H1 (cell line): ENCODE data around the gene DMXL1. TPM values are rescaled to one million over a fixed set of nuclear protein-coding genes. Genes with fewer than 3 reads are reported as not detected.

Experiments used
- CTCF ChIA-PET: fragments of 300-600 bp; sonication (Branson Sonifier 250); formaldehyde crosslinking; loops from one replicate; lab custom pipeline; 2021; ENCODE audit not compliant: partially characterized antibody; lab: Charles Lee
- POLR2A ChIA-PET: fragments of 300-600 bp; sonication (Branson Sonifier 250); formaldehyde crosslinking; loops from one replicate; lab custom pipeline; 2021; ENCODE audit warnings: inconsistent platforms; ENCODE audit not compliant: partially characterized antibody; lab: Charles Lee
- DNase-seq, 2 experiments: peaks; one replicate each; pipeline versions ENCODE4 v3.0.0 to v3.0.0-alpha.2; 2010 to 2022; ENCODE audit warnings: low spot score in 2 of 2, low read depth in 1 of 2, mixed read lengths in 1 of 2
- FAIRE-seq: peaks from 2 replicates; lab custom pipeline; 2011; peaks lifted over from hg19 to GRCh38; lab: Jason Lieb, UNC
- H2AFZ ChIP-seq: 2 replicates; pipeline ENCODE4 v1.8.1; 2012; ENCODE audit warnings: low read length, inconsistent platforms
- H2AK5ac ChIP-seq: 2 replicates; pipeline ENCODE4 v1.6.1; 2013; ENCODE audit warnings: low read depth, low read length
- H2BK120ac ChIP-seq: replicated peaks from 2 replicates; pipeline ENCODE3; 2013; ENCODE audit warnings: low read depth, low read length, inconsistent platforms
- H2BK12ac ChIP-seq: 2 replicates; pipeline ENCODE4 v1.6.1; 2013; ENCODE audit warnings: low read depth, low read length
- H2BK15ac ChIP-seq: 2 replicates; pipeline ENCODE4 v1.6.1; 2013; ENCODE audit warnings: low read length
- H2BK20ac ChIP-seq: 2 replicates; pipeline ENCODE4 v1.6.1; 2013; ENCODE audit warnings: low read length
- H2BK5ac ChIP-seq: 2 replicates; pipeline ENCODE4 v1.6.1; 2013; ENCODE audit warnings: low read depth, low read length
- H3K14ac ChIP-seq: 2 replicates; pipeline ENCODE4 v1.6.1; 2013; ENCODE audit warnings: inconsistent platforms; ENCODE audit not compliant: insufficient read length
- H3K18ac ChIP-seq: 2 replicates; pipeline ENCODE4 v1.6.1; 2013; ENCODE audit warnings: low read length; ENCODE audit errors: extremely low read depth
- H3K23ac ChIP-seq: 2 replicates; pipeline ENCODE4 v1.6.1; 2013; ENCODE audit warnings: inconsistent platforms; ENCODE audit not compliant: insufficient read length
- H3K23me2 ChIP-seq: 2 replicates; pipeline ENCODE4 v1.6.1; 2013; ENCODE audit warnings: low read depth, low read length
- H3K27ac ChIP-seq: 2 replicates; pipeline ENCODE4 v1.6.1; 2011; ENCODE audit warnings: low read depth, low read length, inconsistent platforms
- H3K27me3 ChIP-seq, 4 experiments: replicated peaks in 1 of 4; 1 replicate in 1 of 4; 2 replicates in 3 of 4; pipeline versions ENCODE4 v1.6.1 to v1.8.1; 2011 to 2013; ENCODE audit warnings: low read length in 3 of 4, mild to moderate bottlenecking in 3 of 4, inconsistent platforms in 2 of 4, mixed read lengths in 2 of 4, moderate library complexity in 1 of 4; ENCODE audit not compliant: control insufficient read depth in 3 of 4, insufficient read depth in 3 of 4; ENCODE audit errors: extremely low read depth in 1 of 4
- H3K36me3 ChIP-seq, 4 experiments: 2 replicates each; pipeline versions ENCODE4 v1.6.1 to v1.8.1; 2011 to 2013; ENCODE audit warnings: mild to moderate bottlenecking in 4 of 4, low read length in 3 of 4, moderate library complexity in 2 of 4, control low read depth in 1 of 4, inconsistent platforms in 1 of 4; ENCODE audit not compliant: insufficient read depth in 4 of 4, control insufficient read depth in 2 of 4
- H3K4ac ChIP-seq: replicated peaks from 2 replicates; pipeline ENCODE3; 2013; ENCODE audit warnings: low read length, low read depth, mixed read lengths, inconsistent platforms; ENCODE audit not compliant: insufficient read length
- H3K4me1 ChIP-seq, 4 experiments: replicated peaks in 1 of 4; 1 replicate in 1 of 4; 2 replicates in 3 of 4; pipeline versions ENCODE4 v1.6.1 to v1.8.1; 2011 to 2013; ENCODE audit warnings: low read length in 3 of 4, inconsistent platforms in 2 of 4, mixed read lengths in 1 of 4; ENCODE audit not compliant: insufficient read depth in 4 of 4, control insufficient read depth in 3 of 4
- H3K4me2 ChIP-seq, 2 experiments: 2 replicates each; pipeline versions ENCODE4 v1.6.1 to v1.8.1; 2011 to 2013; ENCODE audit warnings: low read depth in 2 of 2, low read length in 2 of 2, control low read depth in 1 of 2, inconsistent platforms in 1 of 2, mild to moderate bottlenecking in 1 of 2; ENCODE audit not compliant: insufficient read depth in 1 of 2
- H3K4me3 ChIP-seq, 4 experiments: fragments of 200-600, 300-600 bp in 1 of 4; sonication (generic), shearing (Covaris generic), sonication (Bioruptor Twin) in 1 of 4; 2 replicates each; pipeline versions ENCODE4 v1.5.1 to v1.8.1; 2011 to 2016; ENCODE audit warnings: low read length in 4 of 4, low read depth in 3 of 4, control low read depth in 2 of 4, inconsistent platforms in 2 of 4, mild to moderate bottlenecking in 2 of 4, mixed read lengths in 1 of 4, moderate library complexity in 1 of 4; ENCODE audit not compliant: insufficient read depth in 2 of 4; ENCODE audit errors: extremely low read depth in 1 of 4
- H3K56ac ChIP-seq: replicated peaks from 2 replicates; pipeline ENCODE3; 2013; ENCODE audit warnings: low read depth, mild to moderate bottlenecking, mixed read lengths, low read length, inconsistent platforms; ENCODE audit not compliant: insufficient read length
- H3K79me1 ChIP-seq: 2 replicates; pipeline ENCODE4 v1.6.1; 2013; ENCODE audit warnings: low read depth, low read length, control low read depth
- H3K79me2 ChIP-seq, 2 experiments: 2 replicates each; pipeline versions ENCODE4 v1.6.1 to v1.8.1; 2012 to 2013; ENCODE audit warnings: low read length in 2 of 2, mild to moderate bottlenecking in 2 of 2, inconsistent platforms in 1 of 2; ENCODE audit not compliant: insufficient read depth in 2 of 2, control insufficient read depth in 1 of 2
- H3K9ac ChIP-seq, 4 experiments: replicated peaks in 1 of 4; 1 replicate in 1 of 4; 2 replicates in 3 of 4; pipeline versions ENCODE4 v1.6.1 to v1.8.1; 2011 to 2013; ENCODE audit warnings: low read depth in 3 of 4, low read length in 3 of 4, control low read depth in 2 of 4, mild to moderate bottlenecking in 2 of 4, moderate library complexity in 2 of 4, inconsistent platforms in 1 of 4; ENCODE audit errors: extremely low read depth in 1 of 4
- H3K9me3 ChIP-seq, 2 experiments: 2 replicates each; pipeline versions ENCODE4 v1.6.1 to v1.8.1; 2012 to 2013; ENCODE audit warnings: mild to moderate bottlenecking in 2 of 2, moderate library complexity in 2 of 2, control low read depth in 1 of 2, inconsistent platforms in 1 of 2, low read depth in 1 of 2, low read length in 1 of 2, mixed read lengths in 1 of 2; ENCODE audit not compliant: insufficient read depth in 2 of 2
- H4K20me1 ChIP-seq, 2 experiments: replicated peaks in 1 of 2; 2 replicates each; pipeline versions ENCODE3 to v1.8.1; 2011 to 2013; ENCODE audit warnings: inconsistent platforms in 2 of 2, low read length in 2 of 2, mild to moderate bottlenecking in 1 of 2; ENCODE audit not compliant: insufficient read depth in 2 of 2, control insufficient read depth in 1 of 2
- H4K5ac ChIP-seq: 2 replicates; pipeline ENCODE4 v1.6.1; 2013; ENCODE audit warnings: low read length, low read depth, mixed read lengths, inconsistent platforms; ENCODE audit not compliant: insufficient read length
- H4K8ac ChIP-seq: 2 replicates; pipeline ENCODE4 v1.8.0; 2013; ENCODE audit warnings: mild to moderate bottlenecking, moderate library complexity, low read length, inconsistent platforms; ENCODE audit not compliant: insufficient read depth; ENCODE audit errors: extremely low read depth
- H4K91ac ChIP-seq: replicated peaks from 2 replicates; pipeline ENCODE3; 2013; ENCODE audit warnings: low read length, mixed read lengths, inconsistent platforms; ENCODE audit not compliant: insufficient read length
- ATF2 ChIP-seq: IDR thresholded peaks from 2 replicates; pipeline ENCODE4 v1.6.1; 2012; ENCODE audit warnings: low read length, inconsistent platforms
- CTCF ChIP-seq, 3 experiments: IDR thresholded peaks; 1 replicate in 2 of 3; 2 replicates in 1 of 3; pipeline versions ENCODE4 v1.5.1 to v1.6.1; 2011; ENCODE audit warnings: low read length in 3 of 3, mild to moderate bottlenecking in 3 of 3, inconsistent platforms in 2 of 3, low read depth in 1 of 3, moderate library complexity in 1 of 3; ENCODE audit not compliant: insufficient read depth in 1 of 3; ENCODE audit errors: control extremely low read depth in 1 of 3
- JUN ChIP-seq: IDR thresholded peaks from 2 replicates; pipeline ENCODE4 v1.6.1; 2011; ENCODE audit warnings: low read depth, mild to moderate bottlenecking, improper control_type of control experiment, low read length
- KDM4A ChIP-seq: IDR thresholded peaks from one replicate; pipeline ENCODE4 v1.7.1; 2012; ENCODE audit warnings: low read depth, mild to moderate bottlenecking, moderate library complexity, low read length, inconsistent platforms; ENCODE audit not compliant: severe bottlenecking
- MAFK ChIP-seq: IDR thresholded peaks from 2 replicates; pipeline ENCODE4 v1.6.1; 2012; ENCODE audit warnings: low read depth, mild to moderate bottlenecking, improper control_type of control experiment, low read length
- MAX ChIP-seq: IDR thresholded peaks from 2 replicates; pipeline ENCODE4 v1.6.1; 2012; ENCODE audit warnings: inconsistent platforms
- RAD21 ChIP-seq, 2 experiments: IDR thresholded peaks in 1 of 2; conservative IDR thresholded peaks in 1 of 2; 2 replicates each; pipeline ENCODE4 v1.6.1; 2011; ENCODE audit warnings: low read depth in 2 of 2, low read length in 2 of 2, improper control_type of control experiment in 1 of 2, inconsistent platforms in 1 of 2, mild to moderate bottlenecking in 1 of 2, moderate library complexity in 1 of 2
- TAF1 ChIP-seq: IDR thresholded peaks from 2 replicates; pipeline ENCODE4 v1.6.1; 2011; ENCODE audit warnings: mild to moderate bottlenecking, low read depth, low read length
- TCF12 ChIP-seq: IDR thresholded peaks from 2 replicates; pipeline ENCODE4 v1.6.1; 2011; ENCODE audit warnings: low read depth, mild to moderate bottlenecking, low read length
- TEAD4 ChIP-seq: IDR thresholded peaks from 2 replicates; pipeline ENCODE4 v1.6.1; 2012; ENCODE audit warnings: low read depth, low read length, inconsistent platforms, mixed read lengths
- polyA plus RNA-seq, 7 experiments: library from polyadenylated mRNA; depleted of rRNA in 3 of 7; stranded (reverse) in 5 of 7; unstranded in 2 of 7; fragments of >200 nt in 5 of 7; fragments of 200-250 nt in 2 of 7; gene quantifications; 1 replicate in 5 of 7; 2 replicates in 1 of 7; 4 replicates in 1 of 7; pipeline versions ENCODE4 v1.2.1 to v1.2.3, GENCODE V29; 2011 to 2013; ENCODE audit warnings: missing spikeins in 2 of 7, mixed read lengths in 2 of 7
- total RNA-seq: library from RNA; stranded (reverse); fragmentation: NEBNext Ultra II Directional; extraction: Animal tissue kit (Norgen Biotek cat#: 25700); gene quantifications from 2 replicates; pipeline ENCODE4 v1.2.1, GENCODE V29; 2021

The DMXL1 gene
- total and polyA plus RNA-seq, 2 of the 8 experiments (the other 6 are each of a cell fraction or from before 2014, with no cell fraction given) = 10.1 to 43.9 TPM

GRCh38 chr5:119105971-119106370 lies 35.1 kb downstream of the DMXL1 start:
- H3K36me3 ChIP-seq = peaks cover 0 to 28% (median 3%) of the 10 kb centered on the region in 4 experiments; a peak in 3 of 8 replicates
- no peak overlapping the region for H4K8ac ChIP-seq
- no peak overlapping the region for H3K27ac ChIP-seq
- no peaks in the 10 kb centered on the region for H3K9me3 ChIP-seq
- H2BK120ac ChIP-seq = no peak overlapping the region
- FAIRE-seq (no peak), DNase-seq (no peak)
- H3K18ac ChIP-seq = no peak overlapping the region
- POLR2A ChIA-PET = interaction anchor here (0.6 to 1.2 kb wide), 4 partner anchors 9 to 35 kb away, joined by 3 read pairs; partner anchors contain the start of gene DMXL1
- H3K4me2 ChIP-seq = no peak overlapping the region
- H4K91ac ChIP-seq = no peak overlapping the region
- no peak overlapping the region for H3K4me3 ChIP-seq
- H3K23ac ChIP-seq = no peak overlapping the region
- H2AK5ac ChIP-seq = no peak overlapping the region
- no peak overlapping the region for H2BK15ac ChIP-seq
- no peaks in the 10 kb centered on the region for H3K4me1 ChIP-seq
- no peak overlapping the region for H2BK20ac ChIP-seq
- H3K79me2 ChIP-seq = peaks cover 0 to 2% of the 10 kb centered on the region in 2 experiments; a peak in 1 of 4 replicates
- no peak overlapping the region for H2BK12ac ChIP-seq
- H3K23me2 ChIP-seq = no peaks in the 10 kb centered on the region
- H2AFZ ChIP-seq = no peak overlapping the region
- H4K20me1 ChIP-seq = no peaks in the 10 kb centered on the region
- no peaks in the 10 kb centered on the region for H3K79me1 ChIP-seq
- H4K5ac ChIP-seq = no peak overlapping the region
- no peak overlapping the region for H3K14ac ChIP-seq
- no peak overlapping the region for H3K56ac ChIP-seq
- H3K27me3 ChIP-seq = no peaks in the 10 kb centered on the region
- CTCF ChIA-PET = interaction anchor here (1.0 kb wide), 1 partner anchor 9 kb away, joined by 3 read pairs; no protein-coding TSS in a partner anchor
- peak overlapping the region in 1 of 4 experiments; percentile 49; a peak in 1 of 7 replicates for H3K9ac ChIP-seq
- no peak overlapping the region for H3K4ac ChIP-seq
- no peak overlapping the region for H2BK5ac ChIP-seq
- no peak for TF ChIP-seq MAFK
- peak; percentile 74 for TF ChIP-seq MAX
- no peak for TF ChIP-seq JUN
- no peak for TF ChIP-seq TAF1
- TF ChIP-seq KDM4A = no peak
- no peak for TF ChIP-seq RAD21 (IDR thresholded peaks at IDR 0.05 in 1 of 2, conservative IDR thresholded peaks at IDR 0.05 in 1 of 2; ENCODE audit: low read depth in 2 of 2, low read length in 2 of 2)
- no peak for TF ChIP-seq TCF12
- TF ChIP-seq ATF2 = no peak
- no peak for TF ChIP-seq CTCF (IDR thresholded peaks at IDR 0.05; ENCODE audit: control extremely low read depth in 1 of 3, insufficient read depth in 1 of 3, low read depth in 1 of 3, low read length in 3 of 3)
- peak; percentile 64 for TF ChIP-seq TEAD4
